Mesodermal cell (in vitro differentiated cells): ENCODE measurements around the gene EEF1A2.

Experiments used
- H3K27ac ChIP-seq: 2 replicates; pipeline ENCODE4 v1.7.0; 2013; ENCODE audit warnings: mild to moderate bottlenecking, low read depth, low read length, moderate library complexity; ENCODE audit not compliant: severe bottlenecking
- H3K36me3 ChIP-seq: 2 replicates; pipeline ENCODE4 v1.7.1; 2013; ENCODE audit warnings: mild to moderate bottlenecking, low read length, moderate library complexity; ENCODE audit not compliant: control insufficient read depth, insufficient read depth
- H3K4me1 ChIP-seq: one replicate; pipeline ENCODE4 v1.7.1; 2013; ENCODE audit warnings: mild to moderate bottlenecking, low read length; ENCODE audit not compliant: insufficient read depth, control insufficient read depth, poor library complexity, severe bottlenecking
- H3K4me3 ChIP-seq: 2 replicates; pipeline ENCODE4 v1.7.0; 2013; ENCODE audit warnings: low read length, control low read depth, mild to moderate bottlenecking; ENCODE audit not compliant: insufficient read depth, poor library complexity, severe bottlenecking; ENCODE audit errors: extremely low read depth
- H3K9me3 ChIP-seq: 2 replicates; pipeline ENCODE4 v1.7.1; 2013; ENCODE audit warnings: mild to moderate bottlenecking, low read length, moderate library complexity; ENCODE audit not compliant: control insufficient read depth
- WGBS, 2 experiments: methylation state at CpG; one replicate each; pipeline ENCODE4 v1.1.5; 2013; ENCODE audit warnings: missing lambda C conversion rate in 2 of 2; ENCODE audit not compliant: insufficient coverage in 2 of 2; 5-methylcytosine and 5-hydroxymethylcytosine counted together

Gene EEF1A2

GRCh38 chr20:63446216-63447024, 52.5 kb downstream of the EEF1A2 start:
- Histone ChIP-seq H3K27ac (no peak overlapping the region), H3K4me1 (no peaks in the 10 kb centered on the region), H3K9me3 (no peaks in the 10 kb centered on the region), H3K4me3 (no peak overlapping the region), H3K36me3 (no peaks in the 10 kb centered on the region)
- 88 to 93% methylated on average over 21 to 23 of the region's 31 CpGs for WGBS, 2 experiments

- WGBS, 2 experiments = 95 to 96% methylated on average over 13 to 15 of the region's 15 CpGs
- H3K27ac ChIP-seq = no peak overlapping the region
- no peaks in the 10 kb centered on the region for H3K9me3 ChIP-seq
- H3K36me3 ChIP-seq = no peaks in the 10 kb centered on the region
- H3K4me1 ChIP-seq = no peaks in the 10 kb centered on the region
- H3K4me3 ChIP-seq = no peak overlapping the region
These were observed 53.7 kb downstream of the EEF1A2 start for GRCh38 chr20:63445075-63445734.

GRCh38 chr20:63444548-63444947, 54.3 kb downstream of the EEF1A2 start:
- WGBS, 2 experiments = 93 to 97% methylated on average over 23 to 24 of the region's 24 CpGs
- H3K36me3 ChIP-seq = no peaks in the 10 kb centered on the region
- no peaks in the 10 kb centered on the region for H3K4me1 ChIP-seq
- H3K27ac ChIP-seq = no peak overlapping the region
- no peak overlapping the region for H3K4me3 ChIP-seq
- no peaks in the 10 kb centered on the region for H3K9me3 ChIP-seq

GRCh38 chr20:63443606-63444395, 55.1 kb downstream of the EEF1A2 start:
- H3K27ac ChIP-seq = no peak overlapping the region
- H3K4me3 ChIP-seq = no peak overlapping the region
- WGBS, 2 experiments = 87 to 91% methylated on average over 20 to 22 of the region's 25 CpGs
- no peaks in the 10 kb centered on the region for H3K36me3 ChIP-seq
- H3K4me1 ChIP-seq = no peaks in the 10 kb centered on the region
- H3K9me3 ChIP-seq = no peaks in the 10 kb centered on the region

- 82 to 85% methylated on average over 3 to 6 of the region's 11 CpGs for WGBS, 2 experiments
- no peak overlapping the region for H3K4me3 ChIP-seq
- no peaks in the 10 kb centered on the region for H3K9me3 ChIP-seq
- no peaks in the 10 kb centered on the region for H3K4me1 ChIP-seq
- no peaks in the 10 kb centered on the region for H3K36me3 ChIP-seq
- no peak overlapping the region for H3K27ac ChIP-seq
These were observed 56.8 kb downstream of the EEF1A2 start for GRCh38 chr20:63442100-63442493.

GRCh38 chr20:63441136-63442099, 57.5 kb downstream of the EEF1A2 start:
- H3K4me1 ChIP-seq = no peaks in the 10 kb centered on the region
- no peak overlapping the region for H3K4me3 ChIP-seq
- no peaks in the 10 kb centered on the region for H3K36me3 ChIP-seq
- 83 to 87% methylated on average over 14 to 17 of the region's 22 CpGs for WGBS, 2 experiments
- H3K9me3 ChIP-seq = no peaks in the 10 kb centered on the region
- H3K27ac ChIP-seq = no peak overlapping the region

GRCh38 chr20:63440366-63440955, 58.4 kb downstream of the EEF1A2 start:
- 95% methylated on average over 22 to 24 of the region's 26 CpGs for WGBS, 2 experiments
- H3K36me3 ChIP-seq = no peaks in the 10 kb centered on the region
- no peaks in the 10 kb centered on the region for H3K4me1 ChIP-seq
- H3K27ac ChIP-seq = no peak overlapping the region
- no peaks in the 10 kb centered on the region for H3K9me3 ChIP-seq
- no peak overlapping the region for H3K4me3 ChIP-seq

- 92 to 97% methylated on average over 14 of the region's 15 CpGs for WGBS, 2 experiments
- H3K4me3 ChIP-seq = no peak overlapping the region
- H3K27ac ChIP-seq = no peak overlapping the region
- H3K36me3 ChIP-seq = no peaks in the 10 kb centered on the region
- H3K9me3 ChIP-seq = no peaks in the 10 kb centered on the region
- H3K4me1 ChIP-seq = no peaks in the 10 kb centered on the region
These were observed 59.0 kb downstream of the EEF1A2 start for GRCh38 chr20:63439866-63440265.

- WGBS, 2 experiments = 81 to 83% methylated on average over 9 to 10 of the region's 12 CpGs
- H3K9me3 ChIP-seq = no peaks in the 10 kb centered on the region
- no peak overlapping the region for H3K4me3 ChIP-seq
These were observed 60.8 kb downstream of the EEF1A2 start for GRCh38 chr20:63438121-63438520.

More at GRCh38 chr20:63438121-63438520, 60.8 kb downstream of the EEF1A2 start:
- H3K4me1 ChIP-seq = no peaks in the 10 kb centered on the region
- no peak overlapping the region for H3K27ac ChIP-seq
- no peaks in the 10 kb centered on the region for H3K36me3 ChIP-seq
